K562 (cell line): ENCODE measurements around the gene KCNK3. TPM values are rescaled to one million over a fixed set of nuclear protein-coding genes. Genes with fewer than 3 reads are reported as not detected.

Source experiments
- ATAC-seq: fragments of 200-7000 bp; cut with Tn5 transposase; 3 replicates; pipeline ENCODE4 v1.9.1; 2020; ENCODE audit warnings: moderate library complexity
- BruUV-seq: library from RNA; stranded (reverse); fragments of 400-500 nt; replicated peaks from 2 replicates; lab custom pipeline; 2021; lab: Mats Ljungman, UMichigan
- CTCF ChIA-PET: fragments of 300-600 bp; formaldehyde crosslinking; extraction: SDS; loops from one replicate; lab custom pipeline; 2021; ENCODE audit warnings: low intra/inter-chr PET ratio; lab: Yijun Ruan, JAX
- POLR2A ChIA-PET: fragments of 300-600, 350-650 bp; sonication (Branson Sonifier 250); formaldehyde crosslinking; extraction: SDS; loops from one replicate; lab custom pipeline; 2021; ENCODE audit warnings: antibody characterized with exemption, inconsistent platforms; lab: Yijun Ruan, JAX
- DNase-seq, 4 experiments: peaks; one replicate each; pipeline versions ENCODE4 v3.0.0 to v3.0.0-alpha.2; 2011 to 2018; ENCODE audit warnings: low spot score in 3 of 4, mixed read lengths in 3 of 4; ENCODE audit errors: extremely low read depth in 1 of 4
- FAIRE-seq: peaks from 2 replicates; lab custom pipeline; 2011; peaks lifted over from hg19 to GRCh38; lab: Jason Lieb, UNC
- H2AFZ ChIP-seq: 2 replicates; pipeline ENCODE4 v1.6.0; 2011; ENCODE audit warnings: low read depth, low read length, control low read depth, inconsistent platforms
- H3K27ac ChIP-seq: fragments of 200-600 bp; 3 replicates; pipeline ENCODE4 v1.8.0; 2011; ENCODE audit warnings: low read depth, mild to moderate bottlenecking, control low read depth, inconsistent platforms, low read length, moderate library complexity, mixed read lengths; ENCODE audit errors: extremely low read depth
- H3K27me3 ChIP-seq, 2 experiments: fragments of 300-600 bp in 1 of 2; 2 replicates in 1 of 2; 3 replicates in 1 of 2; pipeline versions ENCODE4 v1.6.0 to v1.8.0; 2011; ENCODE audit warnings: inconsistent platforms in 2 of 2, low read length in 2 of 2, mild to moderate bottlenecking in 1 of 2, mixed read lengths in 1 of 2, moderate library complexity in 1 of 2; ENCODE audit not compliant: control insufficient read depth in 2 of 2, insufficient read depth in 2 of 2
- H3K36me3 ChIP-seq: fragments of 300-600 bp; 3 replicates; pipeline ENCODE4 v1.8.0; 2011; ENCODE audit warnings: mild to moderate bottlenecking, low read length, inconsistent platforms; ENCODE audit not compliant: control insufficient read depth, insufficient read depth
- H3K4me1 ChIP-seq, 2 experiments: fragments of 200-600 bp in 1 of 2; replicated peaks in 1 of 2; 2 replicates in 1 of 2; 3 replicates in 1 of 2; pipeline versions ENCODE4 v1.5.1 to v1.8.0; 2011; ENCODE audit warnings: inconsistent platforms in 2 of 2, low read length in 2 of 2, mild to moderate bottlenecking in 1 of 2, mixed read lengths in 1 of 2, moderate library complexity in 1 of 2; ENCODE audit not compliant: control insufficient read depth in 2 of 2, insufficient read depth in 2 of 2
- H3K4me2 ChIP-seq: 2 replicates; pipeline ENCODE4 v1.6.1; 2011; ENCODE audit warnings: low read length, control low read depth, inconsistent platforms, mixed read lengths; ENCODE audit not compliant: insufficient read depth
- H3K4me3 ChIP-seq: fragments of 200-600 bp; sonication (generic), shearing (Covaris generic); 2 replicates; pipeline ENCODE4 v1.5.1; 2016; ENCODE audit warnings: control low read depth, inconsistent platforms
- H3K79me2 ChIP-seq: fragments of 200-600 bp; 3 replicates; pipeline ENCODE4 v1.8.0; 2011; ENCODE audit warnings: low read length, inconsistent platforms; ENCODE audit not compliant: control insufficient read depth, insufficient read depth
- H3K9ac ChIP-seq, 2 experiments: 2 replicates each; pipeline versions ENCODE4 v1.6.0 to v1.6.1; 2011; ENCODE audit warnings: low read depth in 2 of 2, low read length in 2 of 2, control low read depth in 1 of 2, inconsistent platforms in 1 of 2, mild to moderate bottlenecking in 1 of 2, mixed read lengths in 1 of 2; ENCODE audit not compliant: insufficient read depth in 1 of 2
- H3K9me1 ChIP-seq: one replicate; pipeline ENCODE4 v1.6.0; 2011; ENCODE audit warnings: inconsistent platforms, mild to moderate bottlenecking, low read length, moderate library complexity; ENCODE audit not compliant: control insufficient read depth, insufficient read depth
- H3K9me3 ChIP-seq: replicated peaks from 2 replicates; pipeline ENCODE4 v1.5.1; 2011; ENCODE audit warnings: low read depth, low read length, inconsistent platforms; ENCODE audit not compliant: control insufficient read depth, insufficient read depth
- H4K20me1 ChIP-seq: replicated peaks from 2 replicates; pipeline ENCODE4 v1.6.1; 2011; ENCODE audit warnings: low read length, inconsistent platforms, mixed read lengths; ENCODE audit not compliant: control insufficient read depth, insufficient read depth
- CC2D1A ChIP-seq: fragments of 450-650 bp; IDR thresholded peaks from 2 replicates; pipeline ENCODE4 v1.6.1; 2017; ENCODE audit warnings: mild to moderate bottlenecking
- EHMT2 ChIP-seq: fragments of 450-650 bp; IDR thresholded peaks from 2 replicates; pipeline ENCODE4 v1.6.1; 2018; ENCODE audit warnings: antibody characterized with exemption
- ILF3 ChIP-seq: fragments of 450-650 bp; IDR thresholded peaks from 2 replicates; pipeline ENCODE4 v1.6.1; 2018; ENCODE audit warnings: antibody characterized with exemption, mild to moderate bottlenecking, moderate library complexity, borderline replicate concordance
- NCOA6 ChIP-seq: fragments of 450-650 bp; IDR thresholded peaks from 2 replicates; pipeline ENCODE4 v1.6.1; 2017; ENCODE audit warnings: mild to moderate bottlenecking
- PPARD ChIP-seq: fragments of 250-450 bp; sonication (Bioruptor Pico); IDR thresholded peaks from 2 replicates; pipeline ENCODE4 v1.8.0; 2022; ENCODE audit warnings: inconsistent platforms, mild to moderate bottlenecking, moderate library complexity
- RREB1 ChIP-seq: fragments of 250-450 bp; sonication (Bioruptor Pico); IDR thresholded peaks from 2 replicates; pipeline ENCODE4 v1.4.0; 2020
- TAF7 ChIP-seq: fragments of 450-650 bp; IDR thresholded peaks from 2 replicates; pipeline ENCODE4 v1.6.1; 2016; ENCODE audit warnings: missing genetic modification characterization, missing compliant biosample characterization
- TEAD4 ChIP-seq, 2 experiments: sonication (generic) in 1 of 2; formaldehyde crosslinking in 1 of 2; IDR thresholded peaks; 2 replicates each; pipeline versions ENCODE4 v1.6.1 to v1.8.0; 2012 to 2022; ENCODE audit warnings: borderline replicate concordance in 1 of 2, inconsistent platforms in 1 of 2, low read length in 1 of 2, mild to moderate bottlenecking in 1 of 2, missing genetic modification reagents in 1 of 2
- ZBED1 ChIP-seq: IDR thresholded peaks from 2 replicates; pipeline ENCODE4 v1.6.1; 2014
- WGBS: fragments of 100-300 bp; shearing (Covaris generic); methylation state at CpG from one replicate; pipeline ENCODE4 v1.1.6; 2016; ENCODE audit warnings: low coverage, mixed read lengths; ENCODE audit not compliant: insufficient coverage; ENCODE audit errors: missing lambda C conversion rate; 5-methylcytosine and 5-hydroxymethylcytosine counted together
- in situ Hi-C: fragments of 300-500 bp; cut with MboI; formaldehyde crosslinking; loops from 4 replicates; pipeline ENCODE4 v1.15.0; 2018; ENCODE audit warnings: inconsistent platforms, mixed read lengths
- intact Hi-C: fragments of 100-400 bp; cut with micrococcal nuclease; formaldehyde crosslinking; loops from 2 replicates; pipeline ENCODE4 v1.14.2; 2022
- polyA plus RNA-seq, 8 experiments: library from polyadenylated mRNA; depleted of rRNA in 4 of 8; stranded (reverse) in 5 of 8; unstranded in 3 of 8; fragments of >200 nt; fragmentation: Nextera tagmentation in 2 of 8; fragmentation: Illumina TruSeq in 1 of 8; extraction: Ambion mirVana in 2 of 8; extraction: Trizol in 1 of 8; gene quantifications; 2 replicates each; pipeline versions ENCODE4 v1.2.1 to v1.2.3, GENCODE V29; 2011 to 2014; ENCODE audit warnings: inconsistent platforms in 1 of 8, missing spikeins in 1 of 8
- total RNA-seq, 7 experiments: library from RNA; depleted of rRNA in 6 of 7; stranded (reverse); fragments of >200 nt in 6 of 7; fragmentation: Illumina TruSeq in 2 of 7; extraction: Trizol in 2 of 7; gene quantifications; 2 replicates each; pipeline versions ENCODE4 v1.2.1 to v1.2.3, GENCODE V29; 2011 to 2021; ENCODE audit warnings: low replicate concordance in 1 of 7

KCNK3 gene
- total and polyA plus RNA-seq, 9 of the 15 experiments (the other 6 are each of a cell fraction or from before 2014, with no cell fraction given): 0.01 to 0.20 (median 0.07) TPM; not detected in 5

- H3K4me1 ChIP-seq: peaks cover 0 to 3% of the 10 kb centered on the region in 2 experiments; a peak in 1 of 5 replicates
- no peak overlapping the region for H3K4me2 ChIP-seq
- no peak overlapping the region for H3K4me3 ChIP-seq
- FAIRE-seq (no peak), DNase-seq (no peak), ATAC-seq (no peak)
- no peak overlapping the region for H3K27ac ChIP-seq
- H2AFZ ChIP-seq: no peak overlapping the region
- TF ChIP-seq TAF7 (tag): no peak
- no peak for TF ChIP-seq ILF3
- no peak for TF ChIP-seq PPARD (CRISPR knock-in tag)
- H3K9me3 ChIP-seq: no peaks in the 10 kb centered on the region
- H3K9ac ChIP-seq: peak overlapping the region in 1 of 2 experiments; percentile 39; a peak in 1 of 4 replicates
- H3K36me3 ChIP-seq: no peaks in the 10 kb centered on the region
- no peaks in the 10 kb centered on the region for H3K79me2 ChIP-seq
- ChIA-PET POLR2A (no interaction called here), CTCF (no interaction called here)
- H3K9me1 ChIP-seq: no peaks in the 10 kb centered on the region
- H3K27me3 ChIP-seq: 0 out of 5 replicates have a peak, but pooled peaks cover 0 to 5% of the 10 kb centered on the region in 2 experiments
- intact Hi-C loops (loop anchor here (5.0 to 10.0 kb wide), 2 partner anchors 60 to 237 kb away; no protein-coding TSS in a partner anchor), in situ Hi-C loops (loop anchor here (5.0 kb wide), 1 partner anchor 140 kb away; no protein-coding TSS in a partner anchor)
- BruUV-seq: no TSS peak
- 31% methylated on average over 15 of the region's 15 CpGs for whole genome bisulfite sequencing
- no peaks in the 10 kb centered on the region for H4K20me1 ChIP-seq
These were observed 49.7 kb downstream of the KCNK3 start for GRCh38 chr2:26742048-26742770.

- no peak overlapping the region for H3K4me3 ChIP-seq
- no peak overlapping the region for H3K27ac ChIP-seq
- intact Hi-C loops (loop anchor here (5.0 to 10.0 kb wide), 2 partner anchors 62 to 239 kb away; no protein-coding TSS in a partner anchor), in situ Hi-C loops (loop anchor here (5.0 kb wide), 1 partner anchor 142 kb away; no protein-coding TSS in a partner anchor)
- H3K27me3 ChIP-seq: 0 out of 5 replicates have a peak, but pooled peaks cover 0 to 5% of the 10 kb centered on the region in 2 experiments
- H3K79me2 ChIP-seq: no peaks in the 10 kb centered on the region
- H3K4me1 ChIP-seq: peaks cover 0 to 3% of the 10 kb centered on the region in 2 experiments; a peak in 1 of 5 replicates
- H4K20me1 ChIP-seq: no peaks in the 10 kb centered on the region
- H3K9me1 ChIP-seq: no peaks in the 10 kb centered on the region
- H2AFZ ChIP-seq: no peak overlapping the region
- H3K4me2 ChIP-seq: no peak overlapping the region
- POLR2A ChIA-PET: interaction anchor here (0.6 kb wide), 1 partner anchor 131 kb away, joined by 4 read pairs; no protein-coding TSS in a partner anchor
- no peaks in the 10 kb centered on the region for H3K36me3 ChIP-seq
- no peak for DNase-seq
- H3K9me3 ChIP-seq: no peaks in the 10 kb centered on the region
- 15% methylated on average over 3 of the region's 3 CpGs for WGBS
- CTCF ChIA-PET: interaction anchor here (4.3 kb wide), 1 partner anchor 138 kb away, joined by 46 read pairs; no protein-coding TSS in a partner anchor
- FAIRE-seq: no peak
- no TSS peak for BruUV-seq
- H3K9ac ChIP-seq: no peak overlapping the region; a peak in 1 of 4 replicates
- ATAC-seq: no peak
- TF ChIP-seq ZBED1 (no peak), TEAD4 (IDR thresholded peaks at IDR 0.05; ENCODE audit: low read length) (no peak), TEAD4 (CRISPR knock-in tag; IDR thresholded peaks at IDR 0.05; ENCODE audit: borderline replicate concordance) (no peak), NCOA6 (no peak), CC2D1A (no peak), EHMT2 (no peak), RREB1 (CRISPR knock-in tag) (no peak)
These were observed 51.3 kb downstream of the KCNK3 start for GRCh38 chr2:26743852-26744251.
